Panc1 (cell line): ENCODE results near the gene HLA-DMB. TPM values are rescaled to one million over a fixed set of nuclear protein-coding genes. Genes with fewer than 3 reads are reported as not detected.

Experiments
- ATAC-seq: fragments of 200-7000 bp; cut with Tn5 transposase; 2 replicates; pipeline ENCODE4 v1.9.1; 2020; ENCODE audit warnings: mild to moderate bottlenecking, moderate library complexity
- BruUV-seq: library from RNA; stranded (reverse); fragments of 400-500 nt; replicated peaks from 2 replicates; lab custom pipeline; 2021; lab: Mats Ljungman, UMichigan
- CTCF ChIA-PET: fragments of 300-600 bp; sonication (Branson Sonifier 250); formaldehyde crosslinking; loops from one replicate; lab custom pipeline; 2022; ENCODE audit warnings: antibody characterized with exemption; lab: Charles Lee
- POLR2A ChIA-PET: fragments of 300-600 bp; sonication (Branson Sonifier 250); formaldehyde crosslinking; loops from one replicate; lab custom pipeline; 2022; ENCODE audit warnings: antibody characterized with exemption; lab: Charles Lee
- DNase-seq: peaks from one replicate; pipeline ENCODE4 v3.0.0-alpha.2; 2010; ENCODE audit warnings: low read depth, low spot score
- H3K27ac ChIP-seq: 2 replicates; pipeline ENCODE4 v1.5.1; 2011; ENCODE audit warnings: mild to moderate bottlenecking, low read length, inconsistent platforms
- H3K27me3 ChIP-seq: fragments of 200-500 bp; sonication (Bioruptor generic); 2 replicates; pipeline ENCODE4 v1.6.0; 2014; ENCODE audit warnings: low read length, inconsistent platforms; ENCODE audit not compliant: control insufficient read depth, insufficient read depth
- H3K36me3 ChIP-seq: fragments of 200-500 bp; sonication (Bioruptor generic); 2 replicates; pipeline ENCODE4 v1.5.1; 2014; ENCODE audit warnings: inconsistent platforms, mild to moderate bottlenecking, low read length, moderate library complexity; ENCODE audit not compliant: control insufficient read depth, insufficient read depth
- H3K4me1 ChIP-seq: 2 replicates; pipeline ENCODE4 v1.5.1; 2011; ENCODE audit warnings: inconsistent platforms, mild to moderate bottlenecking, low read length, moderate library complexity; ENCODE audit not compliant: control insufficient read depth, insufficient read depth
- H3K4me3 ChIP-seq, 2 experiments: 2 replicates each; pipeline ENCODE4 v1.5.1; 2011 to 2012; ENCODE audit warnings: low read depth in 2 of 2, low read length in 2 of 2, mild to moderate bottlenecking in 2 of 2, inconsistent platforms in 1 of 2, moderate library complexity in 1 of 2
- H3K9me3 ChIP-seq: fragments of 200-500 bp; sonication (Bioruptor generic); 2 replicates; pipeline ENCODE4 v1.5.1; 2014; ENCODE audit warnings: low read depth, mild to moderate bottlenecking, inconsistent platforms, low read length, moderate library complexity; ENCODE audit not compliant: control insufficient read depth, insufficient read depth
- POLR2AphosphoS5 ChIP-seq: IDR thresholded peaks from 2 replicates; pipeline ENCODE4 v1.6.1; 2012; ENCODE audit warnings: mild to moderate bottlenecking, low read depth, low read length, moderate library complexity
- SIN3A ChIP-seq: IDR thresholded peaks from 2 replicates; pipeline ENCODE4 v1.6.1; 2012; ENCODE audit warnings: low read depth, mild to moderate bottlenecking, low read length, moderate library complexity, borderline replicate concordance; ENCODE audit not compliant: insufficient read depth
- TCF7L2 ChIP-seq: IDR thresholded peaks from 2 replicates; pipeline ENCODE4 v1.6.1; 2011; ENCODE audit warnings: mild to moderate bottlenecking, low read depth, low read length, inconsistent platforms
- in situ Hi-C: cut with HindIII; loops from 2 replicates; pipeline ENCODE4 v1.10.0; 2016; ENCODE audit warnings: low sequenced_read_pairs, low pct_unique_long_range_greater_than_20kb
- intact Hi-C: fragments of 100-400 bp; cut with micrococcal nuclease; formaldehyde crosslinking; loops from one replicate; pipeline ENCODE4 v1.10.0; 2022; ENCODE audit not compliant: unreplicated experiment
- total RNA-seq: library from RNA; stranded (reverse); gene quantifications from one replicate; pipeline ENCODE4 v1.2.1, GENCODE V29; 2021; ENCODE audit not compliant: unreplicated experiment
- TF ChIP-seq, protein P1 (sequence below), 2 experiments: IDR thresholded peaks; 2 replicates each; pipeline ENCODE4 v1.6.1; 2011 to 2012; ENCODE audit warnings: low read depth in 2 of 2, control low read depth in 1 of 2, low read length in 1 of 2, mild to moderate bottlenecking in 1 of 2, moderate library complexity in 1 of 2; ENCODE audit not compliant: insufficient read depth in 1 of 2
- TF ChIP-seq, protein P2 (sequence below): fragments of 450-650 bp; IDR thresholded peaks from 2 replicates; pipeline ENCODE4 v1.5.1; 2017; ENCODE audit warnings: mild to moderate bottlenecking

The HLA-DMB gene
- total RNA-seq, 1 experiment from 2014 or later: 0.44 TPM

DNA sequence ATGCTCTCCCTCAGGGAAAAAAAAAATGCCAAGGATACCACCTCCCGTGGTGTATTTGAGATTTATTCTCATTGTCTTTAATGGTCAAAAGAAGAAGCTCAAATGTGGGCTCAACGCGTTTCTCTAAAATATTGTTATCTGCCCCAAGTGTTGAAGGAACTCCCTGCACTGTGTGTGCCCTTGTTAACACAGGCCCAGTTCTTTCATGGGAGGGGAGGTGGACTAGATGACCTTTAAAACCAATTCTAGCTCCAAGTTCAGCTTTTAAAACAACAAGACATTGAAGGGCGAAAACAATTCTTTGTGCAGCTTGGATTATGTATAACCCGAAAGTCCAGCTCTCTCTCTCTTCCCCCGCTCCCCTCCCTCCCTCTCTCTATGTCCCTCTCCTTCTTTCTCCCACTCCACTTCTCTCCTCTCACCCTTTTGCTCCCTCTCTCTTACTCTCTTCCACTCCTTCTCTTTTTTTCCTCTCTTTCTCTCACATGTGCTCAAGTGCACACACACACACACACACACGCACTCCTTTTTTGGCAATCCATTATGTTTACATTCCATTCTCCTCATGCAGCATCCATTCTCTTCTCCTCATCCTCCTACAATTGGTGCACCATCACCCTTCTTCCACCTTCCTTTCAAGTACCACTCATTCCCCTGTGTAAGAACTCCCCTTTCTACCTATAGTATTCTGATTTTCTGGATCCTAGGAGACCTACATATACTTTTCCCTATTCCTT is 8.5 kb downstream of the HLA-DMB start:
- DNase-seq (no peak), ATAC-seq (no peak)
- no TSS peak for BruUV-seq
- ChIA-PET POLR2A (no interaction called here), CTCF (interaction anchor here (0.6 to 1.6 kb wide), 2 partner anchors 52 to 212 kb away, joined by 3 to 6 read pairs; no protein-coding TSS in a partner anchor)
- Histone ChIP-seq H3K27me3 (peaks cover 2% of the 10 kb centered on the region; the same call in 1 of the 2 replicates), H3K4me3 (no peak overlapping the region), H3K27ac (no peak overlapping the region), H3K4me1 (no peaks in the 10 kb centered on the region), H3K36me3 (no peaks in the 10 kb centered on the region), H3K9me3 (no peaks in the 10 kb centered on the region)
- in situ Hi-C loops (no loop called here), intact Hi-C loops (loop anchor here (2.0 kb wide), 1 partner anchor 53 kb away; no protein-coding TSS in a partner anchor)
- TF ChIP-seq, protein P1, sequence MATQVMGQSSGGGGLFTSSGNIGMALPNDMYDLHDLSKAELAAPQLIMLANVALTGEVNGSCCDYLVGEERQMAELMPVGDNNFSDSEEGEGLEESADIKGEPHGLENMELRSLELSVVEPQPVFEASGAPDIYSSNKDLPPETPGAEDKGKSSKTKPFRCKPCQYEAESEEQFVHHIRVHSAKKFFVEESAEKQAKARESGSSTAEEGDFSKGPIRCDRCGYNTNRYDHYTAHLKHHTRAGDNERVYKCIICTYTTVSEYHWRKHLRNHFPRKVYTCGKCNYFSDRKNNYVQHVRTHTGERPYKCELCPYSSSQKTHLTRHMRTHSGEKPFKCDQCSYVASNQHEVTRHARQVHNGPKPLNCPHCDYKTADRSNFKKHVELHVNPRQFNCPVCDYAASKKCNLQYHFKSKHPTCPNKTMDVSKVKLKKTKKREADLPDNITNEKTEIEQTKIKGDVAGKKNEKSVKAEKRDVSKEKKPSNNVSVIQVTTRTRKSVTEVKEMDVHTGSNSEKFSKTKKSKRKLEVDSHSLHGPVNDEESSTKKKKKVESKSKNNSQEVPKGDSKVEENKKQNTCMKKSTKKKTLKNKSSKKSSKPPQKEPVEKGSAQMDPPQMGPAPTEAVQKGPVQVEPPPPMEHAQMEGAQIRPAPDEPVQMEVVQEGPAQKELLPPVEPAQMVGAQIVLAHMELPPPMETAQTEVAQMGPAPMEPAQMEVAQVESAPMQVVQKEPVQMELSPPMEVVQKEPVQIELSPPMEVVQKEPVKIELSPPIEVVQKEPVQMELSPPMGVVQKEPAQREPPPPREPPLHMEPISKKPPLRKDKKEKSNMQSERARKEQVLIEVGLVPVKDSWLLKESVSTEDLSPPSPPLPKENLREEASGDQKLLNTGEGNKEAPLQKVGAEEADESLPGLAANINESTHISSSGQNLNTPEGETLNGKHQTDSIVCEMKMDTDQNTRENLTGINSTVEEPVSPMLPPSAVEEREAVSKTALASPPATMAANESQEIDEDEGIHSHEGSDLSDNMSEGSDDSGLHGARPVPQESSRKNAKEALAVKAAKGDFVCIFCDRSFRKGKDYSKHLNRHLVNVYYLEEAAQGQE (IDR thresholded peaks at IDR 0.05; ENCODE audit: insufficient read depth in 1 of 2, low read depth in 2 of 2, low read length in 1 of 2): no peak
- TF ChIP-seq, protein P2, sequence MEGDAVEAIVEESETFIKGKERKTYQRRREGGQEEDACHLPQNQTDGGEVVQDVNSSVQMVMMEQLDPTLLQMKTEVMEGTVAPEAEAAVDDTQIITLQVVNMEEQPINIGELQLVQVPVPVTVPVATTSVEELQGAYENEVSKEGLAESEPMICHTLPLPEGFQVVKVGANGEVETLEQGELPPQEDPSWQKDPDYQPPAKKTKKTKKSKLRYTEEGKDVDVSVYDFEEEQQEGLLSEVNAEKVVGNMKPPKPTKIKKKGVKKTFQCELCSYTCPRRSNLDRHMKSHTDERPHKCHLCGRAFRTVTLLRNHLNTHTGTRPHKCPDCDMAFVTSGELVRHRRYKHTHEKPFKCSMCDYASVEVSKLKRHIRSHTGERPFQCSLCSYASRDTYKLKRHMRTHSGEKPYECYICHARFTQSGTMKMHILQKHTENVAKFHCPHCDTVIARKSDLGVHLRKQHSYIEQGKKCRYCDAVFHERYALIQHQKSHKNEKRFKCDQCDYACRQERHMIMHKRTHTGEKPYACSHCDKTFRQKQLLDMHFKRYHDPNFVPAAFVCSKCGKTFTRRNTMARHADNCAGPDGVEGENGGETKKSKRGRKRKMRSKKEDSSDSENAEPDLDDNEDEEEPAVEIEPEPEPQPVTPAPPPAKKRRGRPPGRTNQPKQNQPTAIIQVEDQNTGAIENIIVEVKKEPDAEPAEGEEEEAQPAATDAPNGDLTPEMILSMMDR: no peak
- TF ChIP-seq TCF7L2 (no peak), SIN3A (no peak), POLR2AphosphoS5 (no peak)

DNA sequence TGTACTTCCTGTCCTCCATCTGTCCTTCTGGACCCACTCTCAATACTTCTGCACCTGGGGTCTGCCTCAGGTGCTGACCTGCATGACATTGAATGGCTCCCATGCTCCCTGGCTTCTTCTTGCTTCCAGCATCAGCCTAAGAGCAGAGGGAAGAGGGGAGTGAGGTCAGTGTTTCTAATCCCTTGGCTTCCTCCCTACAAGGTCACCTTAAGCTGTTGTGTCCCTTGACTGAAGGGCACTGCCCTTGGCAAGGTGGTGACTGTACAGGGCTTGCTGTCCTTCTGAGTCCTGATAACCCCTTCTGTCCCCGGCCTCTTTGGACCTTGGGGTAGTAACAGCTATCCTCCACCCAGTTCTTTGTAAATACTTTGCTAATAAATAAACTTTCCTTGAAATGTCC is 9.6 kb downstream of the HLA-DMB start:
- no peaks in the 10 kb centered on the region for H3K4me1 ChIP-seq
- no peak overlapping the region for H3K4me3 ChIP-seq
- H3K9me3 ChIP-seq: no peaks in the 10 kb centered on the region
- H3K27ac ChIP-seq: no peak overlapping the region
- no peak for ATAC-seq
- H3K27me3 ChIP-seq: peaks cover 2% of the 10 kb centered on the region; the same call in 1 of the 2 replicates
- POLR2A ChIA-PET: interaction anchor here (1.2 kb wide), 1 partner anchor 41 kb away, joined by 5 read pairs; no protein-coding TSS in a partner anchor
- no peaks in the 10 kb centered on the region for H3K36me3 ChIP-seq
- no peak for TF ChIP-seq POLR2AphosphoS5
- no peak for TF ChIP-seq TCF7L2
- TF ChIP-seq, protein P1 (IDR thresholded peaks at IDR 0.05; ENCODE audit: insufficient read depth in 1 of 2, low read depth in 2 of 2, low read length in 1 of 2): no peak
- TF ChIP-seq SIN3A: no peak
- TF ChIP-seq, protein P2: no peak
- BruUV-seq: no TSS peak
- in situ Hi-C loops: no loop called here
- CTCF ChIA-PET: interaction anchor here (1.6 kb wide), 1 partner anchor 53 kb away, joined by 6 read pairs; no protein-coding TSS in a partner anchor
- no peak for DNase-seq
- intact Hi-C loops: no loop called here
